Endothelial cell of umbilical vein (primary cell): Measurements from ENCODE around the gene METTL18. TPM values are rescaled to one million over a fixed set of nuclear protein-coding genes. Genes with fewer than 3 reads are reported as not detected.

Experiments
- BruUV-seq: library from RNA; stranded (reverse); fragments of 400-500 nt; replicated peaks from 2 replicates; lab custom pipeline; 2021; lab: Mats Ljungman, UMichigan
- CTCF ChIA-PET: fragments of 300-600, 350-600 bp; sonication (Branson Sonifier 250); formaldehyde crosslinking; loops from one replicate; lab custom pipeline; 2021; ENCODE audit warnings: antibody characterized with exemption, inconsistent platforms; lab: Charles Lee
- POLR2A ChIA-PET: fragments of 300-600, 350-600 bp; sonication (Branson Sonifier 250); formaldehyde crosslinking; loops from one replicate; lab custom pipeline; 2021; ENCODE audit warnings: antibody characterized with exemption, inconsistent platforms; lab: Charles Lee
- DNase-seq: peaks from one replicate; pipeline ENCODE4 v3.0.0-alpha.2; 2011; ENCODE audit warnings: low read depth, low spot score
- FAIRE-seq: peaks from 2 replicates; lab custom pipeline; 2011; peaks lifted over from hg19 to GRCh38; lab: Jason Lieb, UNC
- H2AFZ ChIP-seq: 2 replicates; pipeline ENCODE4 v1.6.0; 2012; ENCODE audit warnings: low read depth, low read length, control low read depth, inconsistent platforms
- H3K27ac ChIP-seq: 2 replicates; pipeline ENCODE4 v1.5.1; 2011; ENCODE audit warnings: low read depth, mild to moderate bottlenecking, control low read depth, low read length, moderate library complexity; ENCODE audit not compliant: insufficient read depth
- H3K27me3 ChIP-seq, 2 experiments: 2 replicates each; pipeline versions ENCODE4 v1.6.0 to v1.6.1; 2011; ENCODE audit warnings: low read length in 2 of 2, mixed read lengths in 1 of 2; ENCODE audit not compliant: control insufficient read depth in 2 of 2, insufficient read depth in 2 of 2
- H3K36me3 ChIP-seq, 2 experiments: 2 replicates in 1 of 2; 3 replicates in 1 of 2; pipeline ENCODE4 v1.5.1; 2011; ENCODE audit warnings: low read length in 2 of 2, mild to moderate bottlenecking in 1 of 2, moderate library complexity in 1 of 2; ENCODE audit not compliant: control insufficient read depth in 2 of 2, insufficient read depth in 2 of 2; ENCODE audit errors: extremely low read depth in 1 of 2
- H3K4me1 ChIP-seq: 3 replicates; pipeline ENCODE4 v1.5.1; 2011; ENCODE audit warnings: mild to moderate bottlenecking, low read length; ENCODE audit not compliant: control insufficient read depth, insufficient read depth; ENCODE audit errors: extremely low read depth
- H3K4me2 ChIP-seq: 2 replicates; pipeline ENCODE4 v1.6.1; 2011; ENCODE audit warnings: low read length, control low read depth, mixed read lengths; ENCODE audit not compliant: insufficient read depth
- H3K4me3 ChIP-seq, 3 experiments: fragments of 200-600 bp in 1 of 3; sonication (generic), shearing (Covaris generic) in 1 of 3; replicated peaks in 1 of 3; 2 replicates each; pipeline ENCODE4 v1.5.1; 2011 to 2016; ENCODE audit warnings: control low read depth in 3 of 3, low read length in 3 of 3, mild to moderate bottlenecking in 2 of 3, inconsistent platforms in 1 of 3, low read depth in 1 of 3, moderate library complexity in 1 of 3; ENCODE audit not compliant: insufficient read depth in 1 of 3
- H3K79me2 ChIP-seq: 2 replicates; pipeline ENCODE4 v1.6.0; 2012; ENCODE audit warnings: low read length, inconsistent platforms; ENCODE audit not compliant: control insufficient read depth, insufficient read depth
- H3K9ac ChIP-seq: replicated peaks from 2 replicates; pipeline ENCODE3; 2011; ENCODE audit warnings: low read length, control low read depth; ENCODE audit not compliant: insufficient read depth; ENCODE audit errors: extremely low read depth
- H3K9me1 ChIP-seq: replicated peaks from 3 replicates; pipeline ENCODE4 v1.6.0; 2011; ENCODE audit warnings: mild to moderate bottlenecking, low read length; ENCODE audit not compliant: control insufficient read depth, insufficient read depth; ENCODE audit errors: extremely low read depth
- H3K9me3 ChIP-seq: replicated peaks from 2 replicates; pipeline ENCODE4 v1.5.1; 2012; ENCODE audit warnings: low read length, inconsistent platforms; ENCODE audit not compliant: control insufficient read depth, insufficient read depth
- H4K20me1 ChIP-seq: replicated peaks from 2 replicates; pipeline ENCODE3; 2011; ENCODE audit warnings: mild to moderate bottlenecking, low read length; ENCODE audit not compliant: control insufficient read depth, insufficient read depth; ENCODE audit errors: extremely low read depth
- CTCF ChIP-seq, 2 donors: IDR thresholded peaks; 1 replicate in 1 of 2; 2 replicates in 1 of 2; pipeline ENCODE4 v1.5.1; 2011; ENCODE audit warnings: low read length in 2 of 2, mild to moderate bottlenecking in 2 of 2, moderate library complexity in 2 of 2, control low read depth in 1 of 2, inconsistent platforms in 1 of 2, low read depth in 1 of 2; ENCODE audit not compliant: insufficient read depth in 1 of 2; ENCODE audit errors: extremely low read depth in 1 of 2
- EZH2 ChIP-seq: IDR thresholded peaks from 2 replicates; pipeline ENCODE4 v1.6.1; 2012; ENCODE audit warnings: borderline replicate concordance, low read depth, mild to moderate bottlenecking, moderate library complexity, low read length, inconsistent platforms; ENCODE audit not compliant: severe bottlenecking
- FOS ChIP-seq: IDR thresholded peaks from 2 replicates; pipeline ENCODE4 v1.6.1; 2011; ENCODE audit warnings: mild to moderate bottlenecking, low read length, moderate library complexity, borderline replicate concordance; ENCODE audit not compliant: insufficient read depth
- GATA2 ChIP-seq: IDR thresholded peaks from 2 replicates; pipeline ENCODE4 v1.7.0; 2011; ENCODE audit warnings: low read depth, mild to moderate bottlenecking, moderate library complexity, mixed read lengths, low read length; ENCODE audit not compliant: insufficient read length, insufficient read depth
- JUN ChIP-seq: IDR thresholded peaks from 2 replicates; pipeline ENCODE4 v1.6.1; 2011; ENCODE audit warnings: borderline replicate concordance, low read depth; ENCODE audit not compliant: insufficient read length, insufficient read depth
- MAX ChIP-seq: IDR thresholded peaks from 2 replicates; pipeline ENCODE4 v1.6.1; 2011; ENCODE audit not compliant: insufficient read depth, insufficient read length
- MYC ChIP-seq: IDR thresholded peaks from one replicate; pipeline ENCODE4 v1.6.1; 2011; ENCODE audit warnings: mild to moderate bottlenecking, low read depth, low read length
- POLR2A ChIP-seq: IDR thresholded peaks from 2 replicates; pipeline ENCODE4 v1.6.1; 2012; ENCODE audit warnings: low read depth, mild to moderate bottlenecking, control low read depth, low read length
- POLR2AphosphoS5 ChIP-seq: IDR thresholded peaks from 2 replicates; pipeline ENCODE4 v1.6.1; 2012; ENCODE audit warnings: low read depth, mild to moderate bottlenecking, control low read depth, low read length, moderate library complexity; ENCODE audit not compliant: insufficient read depth
- dilution Hi-C: fragments of 300-500 bp; cut with MboI; formaldehyde crosslinking; loops from one replicate; pipeline ENCODE4 v1.15.0; 2019; ENCODE audit warnings: low sequenced_read_pairs; ENCODE audit not compliant: extremely low pct_ligation_motif_present
- intact Hi-C: fragments of 100-400 bp; cut with micrococcal nuclease; formaldehyde crosslinking; loops from one replicate; pipeline ENCODE4 v1.10.0; 2022
- polyA plus RNA-seq, 4 experiments: library from polyadenylated mRNA; depleted of rRNA in 3 of 4; stranded (reverse) in 3 of 4; unstranded in 1 of 4; fragments of >200 nt; gene quantifications; 2 replicates each; pipeline versions ENCODE4 v1.2.1 to v1.2.3, GENCODE V29; 2011 to 2012; ENCODE audit warnings: missing spikeins in 1 of 4
- total RNA-seq: library from RNA; stranded (reverse); gene quantifications from 2 replicates; pipeline ENCODE4 v1.2.3, GENCODE V29; 2021

Gene METTL18
- total and polyA plus RNA-seq, 2 donors (not counting 3 experiments of a cell fraction or from before 2014, with no cell fraction given): 1.1 to 6.6 TPM

- H3K9ac ChIP-seq: no peak overlapping the region
- FAIRE-seq: no peak
- H4K20me1 ChIP-seq: no peaks in the 10 kb centered on the region
- H3K9me1 ChIP-seq: no peaks in the 10 kb centered on the region
- H3K27me3 ChIP-seq: peaks cover 20 to 22% of the 10 kb centered on the region in 2 experiments
- H3K9me3 ChIP-seq: no peaks in the 10 kb centered on the region
- ChIA-PET POLR2A (no interaction called here), CTCF (interaction anchor here (1.1 kb wide), 1 partner anchor 24 kb away, joined by 4 read pairs; no protein-coding TSS in a partner anchor)
- no peak overlapping the region for H3K27ac ChIP-seq
- DNase-seq: no peak
- TF ChIP-seq POLR2A: no peak
- TF ChIP-seq POLR2AphosphoS5: no peak
- TF ChIP-seq JUN: no peak
- TF ChIP-seq CTCF (IDR thresholded peaks at IDR 0.05; ENCODE audit: extremely low read depth in 1 of 2, insufficient read depth in 1 of 2, low read depth in 1 of 2, low read length in 2 of 2): no peak
- TF ChIP-seq MAX: no peak
- TF ChIP-seq GATA2: no peak
- peaks cover 21% of the 10 kb centered on the region for H3K4me1 ChIP-seq
- no peaks in the 10 kb centered on the region for H3K79me2 ChIP-seq
- dilution Hi-C loops: no loop called here
- intact Hi-C loops: no loop called here
- no peak overlapping the region for H3K4me2 ChIP-seq
- no TSS peak for BruUV-seq
- no peak overlapping the region for H2AFZ ChIP-seq
- no peaks in the 10 kb centered on the region for H3K36me3 ChIP-seq
- no peak overlapping the region for H3K4me3 ChIP-seq
Observed at GRCh38 chr1:169785267-169785666, 9.4 kb downstream of the METTL18 start.

GRCh38 chr1:169784102-169784501 lies 10.6 kb downstream of the METTL18 start:
- FAIRE-seq: no peak
- CTCF ChIA-PET: no interaction called here
- POLR2A ChIA-PET: no interaction called here

More at GRCh38 chr1:169784102-169784501, 10.6 kb downstream of the METTL18 start:
- no peak overlapping the region for H3K27ac ChIP-seq
- H3K36me3 ChIP-seq: no peaks in the 10 kb centered on the region
- no peaks in the 10 kb centered on the region for H4K20me1 ChIP-seq
- H3K4me1 ChIP-seq: peaks cover 33% of the 10 kb centered on the region
- DNase-seq: no peak
- H3K9me3 ChIP-seq: no peaks in the 10 kb centered on the region
- no peak overlapping the region for H2AFZ ChIP-seq
- intact Hi-C loops: no loop called here
- H3K4me3 ChIP-seq: no peak overlapping the region
- H3K27me3 ChIP-seq: peaks cover 19 to 20% of the 10 kb centered on the region in 2 experiments
- no peaks in the 10 kb centered on the region for H3K79me2 ChIP-seq
- H3K4me2 ChIP-seq: no peak overlapping the region
- H3K9me1 ChIP-seq: no peaks in the 10 kb centered on the region
- TF ChIP-seq FOS (no peak), EZH2 (no peak), CTCF (IDR thresholded peaks at IDR 0.05; ENCODE audit: extremely low read depth in 1 of 2, insufficient read depth in 1 of 2, low read depth in 1 of 2, low read length in 2 of 2) (no peak), JUN (no peak), MYC (no peak), POLR2AphosphoS5 (no peak), MAX (no peak), GATA2 (no peak), POLR2A (no peak)
- BruUV-seq: no TSS peak
- dilution Hi-C loops: no loop called here
- no peak overlapping the region for H3K9ac ChIP-seq
